WERI-Rb-1 (cell line): ENCODE results near the gene FAM180A.

Experiments used
- DNase-seq: peaks from one replicate; pipeline ENCODE4 v3.0.0-alpha.2; 2020
- H3K27ac ChIP-seq: fragments of 250-450 bp; sonication (Bioruptor Pico); 2 replicates; pipeline ENCODE4 v1.5.1; 2020; ENCODE audit warnings: mild to moderate bottlenecking, moderate library complexity
- H3K27me3 ChIP-seq: fragments of 250-450 bp; sonication (Bioruptor Pico); 2 replicates; pipeline ENCODE4 v1.5.1; 2021; ENCODE audit warnings: mild to moderate bottlenecking, low read depth, moderate library complexity; ENCODE audit not compliant: insufficient read depth, severe bottlenecking
- H3K36me3 ChIP-seq: fragments of 250-450 bp; sonication (Bioruptor Pico); 2 replicates; pipeline ENCODE4 v1.5.1; 2020; ENCODE audit warnings: mild to moderate bottlenecking, moderate library complexity
- H3K4me3 ChIP-seq: 2 replicates; pipeline ENCODE4 v1.5.1; 2011; ENCODE audit warnings: low read depth, mild to moderate bottlenecking, control low read depth, low read length
- H3K9me3 ChIP-seq: fragments of 250-450 bp; sonication (Bioruptor Pico); 2 replicates; pipeline ENCODE4 v1.5.1; 2021; ENCODE audit warnings: mild to moderate bottlenecking, moderate library complexity; ENCODE audit not compliant: severe bottlenecking
- CTCF ChIP-seq: IDR thresholded peaks from 2 replicates; pipeline ENCODE4 v1.5.1; 2011; ENCODE audit warnings: low read depth, mild to moderate bottlenecking, control low read depth, inconsistent platforms, low read length

The FAM180A gene

GRCh38 chr7:135748770-135749169 lies at the start of gene FAM180A:
TSS of gene FAM180A (minus strand) at chr7:135748813. CDS start at chr7:135748580, 233 bp downstream.
- no peak for DNase-seq
- no peaks in the 10 kb centered on the region for H3K9me3 ChIP-seq
- no peak within 1 kb of the TSS for H3K4me3 ChIP-seq
- no peak within 1 kb of the TSS for H3K27ac ChIP-seq
- H3K36me3 ChIP-seq, result no peaks in the 10 kb centered on the region
- no peaks in the 10 kb centered on the region for H3K27me3 ChIP-seq
- TF ChIP-seq CTCF, result no peak

GRCh38 chr7:135798095-135798494 lies 49.5 kb upstream of the FAM180A start:
- Histone ChIP-seq H3K36me3 (no peaks in the 10 kb centered on the region), H3K9me3 (peaks cover 7% of the 10 kb centered on the region), H3K27ac (no peak overlapping the region), H3K4me3 (no peak overlapping the region), H3K27me3 (no peaks in the 10 kb centered on the region)
- no peak for DNase-seq
- no peak for TF ChIP-seq CTCF

- H3K9me3 ChIP-seq, result peaks cover 7% of the 10 kb centered on the region
- peak overlapping the region; percentile 15 for H3K27ac ChIP-seq
- DNase-seq, result peak; percentile 45
- H3K36me3 ChIP-seq, result no peaks in the 10 kb centered on the region
- H3K27me3 ChIP-seq, result no peaks in the 10 kb centered on the region
- no peak overlapping the region for H3K4me3 ChIP-seq
- TF ChIP-seq CTCF, result no peak
Observed at GRCh38 chr7:135795846-135796570, 47.4 kb upstream of the FAM180A start.

- no peaks in the 10 kb centered on the region for H3K36me3 ChIP-seq
- no peak for DNase-seq
- H3K27me3 ChIP-seq, result no peaks in the 10 kb centered on the region
- H3K27ac ChIP-seq, result no peak overlapping the region
- no peak overlapping the region for H3K4me3 ChIP-seq
- no peak for TF ChIP-seq CTCF
- peaks cover 7% of the 10 kb centered on the region for H3K9me3 ChIP-seq
Observed at GRCh38 chr7:135793841-135794240, 45.2 kb upstream of the FAM180A start.

GRCh38 chr7:135792866-135793265 lies 44.3 kb upstream of the FAM180A start:
- no peak for DNase-seq
- TF ChIP-seq CTCF, result no peak
- H3K36me3 ChIP-seq, result no peaks in the 10 kb centered on the region
- H3K27ac ChIP-seq, result no peak overlapping the region
- no peak overlapping the region for H3K4me3 ChIP-seq
- H3K27me3 ChIP-seq, result no peaks in the 10 kb centered on the region
- H3K9me3 ChIP-seq, result peaks cover 7% of the 10 kb centered on the region

GRCh38 chr7:135792363-135792668 lies 43.7 kb upstream of the FAM180A start:
- no peak for DNase-seq
- no peak for TF ChIP-seq CTCF

More at GRCh38 chr7:135792363-135792668, 43.7 kb upstream of the FAM180A start:
- Histone ChIP-seq H3K4me3 (no peak overlapping the region), H3K36me3 (no peaks in the 10 kb centered on the region), H3K9me3 (peaks cover 7% of the 10 kb centered on the region), H3K27ac (no peak overlapping the region), H3K27me3 (no peaks in the 10 kb centered on the region)
